GM12864 (cell line): ENCODE data around the gene DRAM2.
A peak's percentile ranks its signal among the peaks of the same experiment; 100 is the strongest.

Experiments
- DNase-seq: peaks from one replicate; pipeline ENCODE4 v3.0.0-alpha.2; 2011; ENCODE audit warnings: low read depth
- H3K4me3 ChIP-seq: 2 replicates; pipeline ENCODE4 v1.5.1; 2011; ENCODE audit warnings: mild to moderate bottlenecking, low read depth, low read length, control low read depth
- CTCF ChIP-seq: IDR thresholded peaks from 2 replicates; pipeline ENCODE4 v1.5.1; 2011; ENCODE audit warnings: low read depth, mild to moderate bottlenecking, moderate library complexity, low read length, control low read depth, inconsistent platforms; ENCODE audit errors: missing control alignments

The DRAM2 gene

GRCh38 chr1:111175349-111175748 lies 35.5 kb upstream of the DRAM2 start:
- H3K4me3 ChIP-seq = no peak overlapping the region
- no peak for TF ChIP-seq CTCF
- no peak for DNase-seq

DNA sequence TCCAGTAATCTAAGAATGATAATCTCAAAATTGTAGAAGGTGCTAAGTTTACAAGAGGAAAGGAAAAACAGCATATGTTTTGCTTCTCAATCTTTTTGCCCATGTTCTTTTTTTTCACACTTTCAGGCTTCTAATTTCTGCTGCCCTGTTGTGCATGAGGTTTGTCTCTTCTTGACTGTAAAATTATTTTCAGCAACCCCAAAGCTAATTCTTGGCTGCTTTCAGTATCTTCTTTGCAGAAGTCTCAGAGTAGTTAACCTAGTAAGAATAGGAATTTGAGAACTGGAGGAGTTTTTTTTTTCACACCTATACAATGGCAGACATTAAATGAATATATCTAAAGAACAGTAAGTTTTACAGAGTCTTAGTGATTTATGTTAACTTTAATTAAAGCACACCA lies 34.2 kb upstream of the DRAM2 start:
- H3K4me3 ChIP-seq = no peak overlapping the region
- peak; percentile 27 for DNase-seq
- no peak for TF ChIP-seq CTCF

DNA sequence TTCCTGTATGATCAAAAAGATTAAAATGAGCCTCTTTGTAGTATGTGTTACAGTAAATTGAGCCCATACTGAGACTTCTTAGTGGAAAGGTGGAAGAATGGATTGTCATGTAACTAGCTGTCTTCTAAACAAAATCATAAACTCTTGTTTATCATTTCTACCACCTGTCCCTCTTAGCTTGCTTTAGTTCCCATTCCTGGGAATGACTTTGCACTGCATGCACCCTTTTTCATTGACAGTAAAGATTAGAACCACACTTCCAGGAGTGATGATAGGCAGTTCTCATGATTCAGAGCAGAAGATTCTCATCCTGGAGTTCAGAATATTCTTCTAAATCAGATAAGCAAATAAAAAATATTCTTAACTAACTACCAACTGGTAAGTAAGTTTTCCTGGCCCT lies 32.6 kb upstream of the DRAM2 start:
- TF ChIP-seq CTCF = no peak
- no peak for DNase-seq
- no peak overlapping the region for H3K4me3 ChIP-seq

- DNase-seq = no peak
- no peak overlapping the region for H3K4me3 ChIP-seq
- TF ChIP-seq CTCF = no peak
Measured at GRCh38 chr1:111164151-111164550, 24.3 kb upstream of the DRAM2 start.

DNA sequence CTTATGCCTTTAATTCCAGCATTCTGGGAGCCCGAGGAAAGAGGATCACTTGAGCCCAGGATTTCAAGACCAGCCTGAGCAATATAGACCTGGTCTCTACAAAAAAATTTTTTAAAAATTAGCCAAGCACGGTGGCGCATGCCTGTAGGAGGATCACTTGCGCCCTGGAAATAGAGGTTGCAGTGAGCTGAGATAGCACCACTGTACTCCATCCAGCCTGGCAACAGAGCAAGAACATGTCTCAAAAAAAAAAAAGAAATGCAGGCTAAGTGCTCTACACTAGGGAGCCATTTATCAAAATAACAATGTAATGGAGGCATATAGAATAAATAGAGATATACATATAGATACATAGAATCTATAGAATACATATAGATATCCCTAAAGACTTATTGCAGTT lies 23.5 kb upstream of the DRAM2 start:
- TF ChIP-seq CTCF = no peak
- no peak for DNase-seq
- no peak overlapping the region for H3K4me3 ChIP-seq

GRCh38 chr1:111162488-111162880 lies 22.6 kb upstream of the DRAM2 start:
- H3K4me3 ChIP-seq = no peak overlapping the region
- no peak for DNase-seq

More at GRCh38 chr1:111162488-111162880, 22.6 kb upstream of the DRAM2 start:
- TF ChIP-seq CTCF = no peak
